HG02870 (cell line): ENCODE results near the gene SCYL1.

Experiments used
- ATAC-seq: cut with Tn5 transposase; IDR thresholded peaks from one replicate; pipeline ENCODE4 v1.9.1; 2021; ENCODE audit warnings: mild to moderate bottlenecking, moderate library complexity; ENCODE audit not compliant: unreplicated experiment

The SCYL1 gene

DNA sequence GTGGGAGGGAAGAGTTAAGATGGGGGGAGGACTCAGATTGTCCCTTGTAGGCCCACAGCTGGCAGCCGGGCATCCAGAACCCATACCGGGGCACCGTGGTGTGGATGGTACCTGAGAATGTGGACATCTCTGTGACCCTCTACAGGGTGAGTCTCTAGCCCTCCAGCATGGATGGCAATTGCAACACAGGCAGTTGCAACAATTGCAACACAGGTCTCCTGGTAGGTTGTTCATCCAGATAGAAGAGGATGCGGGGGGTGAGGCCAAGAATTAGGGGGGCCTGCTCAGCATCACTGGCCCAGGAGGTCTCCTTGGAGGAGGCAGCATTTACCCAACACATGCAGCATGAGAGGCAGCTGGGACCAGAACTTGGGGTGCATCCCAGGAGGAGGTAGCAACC is 54.4 kb downstream of the SCYL1 start:
- no peak for ATAC-seq

DNA sequence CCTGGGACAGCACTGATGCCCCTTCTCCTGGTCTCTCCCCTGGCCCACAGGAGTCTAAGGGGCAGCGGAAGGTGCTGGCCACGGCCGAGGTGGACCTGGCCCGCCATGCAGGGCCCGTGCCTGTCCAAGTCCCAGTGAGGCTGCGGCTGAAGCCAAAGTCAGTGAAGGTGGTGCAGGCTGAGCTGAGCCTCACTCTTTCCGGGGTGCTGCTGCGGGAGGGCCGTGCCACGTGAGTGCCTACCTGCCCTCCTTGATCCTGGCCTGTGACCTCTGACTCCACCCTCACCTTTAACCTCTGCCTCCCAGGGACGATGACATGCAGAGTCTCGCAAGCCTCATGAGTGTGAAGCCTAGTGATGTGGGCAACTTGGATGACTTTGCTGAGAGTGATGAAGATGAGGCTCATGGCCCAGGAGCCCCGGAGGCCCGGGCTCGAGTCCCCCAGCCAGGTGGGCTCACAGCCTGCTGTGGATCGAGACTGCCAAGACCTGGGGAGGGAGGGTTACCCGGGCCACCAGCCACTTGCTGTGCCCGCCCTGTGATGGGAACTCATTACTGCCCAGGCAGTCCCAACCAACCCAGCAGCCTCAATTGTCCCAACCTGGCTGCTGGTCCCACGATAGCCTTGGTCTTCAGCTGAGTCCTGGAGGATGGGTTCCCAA is 55.3 kb downstream of the SCYL1 start:
- ATAC-seq, result no peak

DNA sequence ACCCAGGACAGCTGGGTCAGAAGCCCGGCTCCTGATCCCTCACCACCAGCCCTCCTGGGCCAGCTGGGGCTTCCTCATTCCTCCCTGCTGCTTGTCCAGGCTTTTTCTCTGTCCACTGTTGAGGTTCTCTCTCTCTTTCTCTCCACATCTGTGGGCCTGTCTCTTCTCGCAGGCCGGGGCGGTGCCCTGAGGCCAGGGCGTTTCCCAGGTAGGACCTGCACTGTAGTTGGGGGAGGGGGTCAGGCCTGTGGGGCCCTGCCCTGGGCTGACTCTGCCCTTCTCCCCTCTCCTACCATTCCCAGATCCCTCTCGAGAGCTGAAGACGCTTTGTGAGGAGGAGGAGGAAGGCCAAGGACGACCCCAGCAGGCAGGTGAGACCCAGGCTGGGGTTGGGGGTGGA is 55.9 kb downstream of the SCYL1 start:
- ATAC-seq, result no peak

DNA sequence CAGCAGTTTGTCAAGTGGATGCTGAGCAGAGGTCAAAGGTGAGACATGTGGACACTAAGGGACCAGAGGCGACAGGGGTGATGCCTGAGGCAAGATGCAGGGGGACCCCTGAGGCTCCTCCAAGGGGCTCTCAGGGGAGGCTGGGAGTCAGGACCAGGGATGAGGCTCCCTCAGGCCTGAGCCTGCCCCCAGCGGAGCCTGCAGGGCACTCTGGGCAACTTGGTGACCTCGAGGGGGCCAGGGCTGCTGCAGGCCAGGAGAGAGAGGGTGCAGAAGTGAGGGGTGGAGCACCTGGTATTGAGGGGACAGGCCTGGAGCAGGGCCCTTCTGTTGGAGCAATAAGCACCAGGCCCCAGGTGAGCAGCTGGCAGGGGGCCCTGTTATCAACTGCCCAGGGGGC is 57.0 kb downstream of the SCYL1 start:
- ATAC-seq, result no peak

- ATAC-seq, result no peak
These were observed 58.7 kb downstream of the SCYL1 start for GRCh38 chr11:65583589-65583988.

- no peak for ATAC-seq
These were observed 59.2 kb downstream of the SCYL1 start for GRCh38 chr11:65584106-65584505.

- ATAC-seq, result no peak
These were observed 59.9 kb downstream of the SCYL1 start for GRCh38 chr11:65584723-65585171.

- no peak for ATAC-seq
These were observed 60.7 kb downstream of the SCYL1 start for GRCh38 chr11:65585396-65586246.

DNA sequence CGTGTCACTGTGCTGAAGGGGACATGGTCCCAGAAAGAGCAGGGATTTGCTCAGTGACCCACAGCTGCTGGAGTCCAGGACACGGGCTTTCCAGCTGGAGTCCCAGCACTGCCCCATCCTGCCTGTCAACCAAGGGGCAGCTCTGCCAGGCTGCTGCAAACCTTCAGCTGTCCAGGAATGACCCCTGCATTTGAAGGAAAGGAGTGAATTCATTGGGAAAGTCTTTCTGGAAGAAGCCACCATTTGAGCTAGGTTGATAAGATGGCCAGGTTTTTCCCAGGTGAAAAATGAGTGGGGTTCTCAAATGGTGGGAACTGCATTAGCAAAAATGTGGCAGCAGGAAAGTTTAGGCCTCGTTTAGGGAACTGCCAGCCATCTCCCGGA is 61.4 kb downstream of the SCYL1 start:
- no peak for ATAC-seq

GRCh38 chr11:65586676-65587075 is 61.8 kb downstream of the SCYL1 start:
- ATAC-seq, result no peak
